Measurements from ENCODE around the gene UTP20.

Gene UTP20

GRCh38 chr12:101305794-101306193 is 25.9 kb downstream of the UTP20 start:
- FAIRE-seq (no peak), DNase-seq (ENCODE audit: insufficient read length, low spot score) (no peak)

GRCh38 chr12:101322480-101322879 is 42.6 kb downstream of the UTP20 start:
- FAIRE-seq = no peak
- no peak for TF ChIP-seq TAF1 (IDR thresholded peaks at IDR 0.05; ENCODE audit: low read depth, low read length)
- no peak for TF ChIP-seq POU2F2 (IDR thresholded peaks at IDR 0.05; ENCODE audit: low read depth, low read length)
- no peak for DNase-seq (ENCODE audit: insufficient read length, low spot score)

More at GRCh38 chr12:101305794-101306193, 25.9 kb downstream of the UTP20 start:
- TF ChIP-seq POLR2AphosphoS5 (IDR thresholded peaks at IDR 0.05; ENCODE audit: low read depth, low read length) (no peak), SPI1 (IDR thresholded peaks at IDR 0.05; ENCODE audit: low read depth, low read length) (no peak), PAX5 (IDR thresholded peaks at IDR 0.05; ENCODE audit: insufficient read depth, low read length, severe bottlenecking) (no peak), POLR2A (IDR thresholded peaks at IDR 0.05; ENCODE audit: low read depth, low read length) (no peak)

- DNase-seq (ENCODE audit: insufficient read length, low spot score) (no peak), FAIRE-seq (no peak)
- TF ChIP-seq TAF1 (IDR thresholded peaks at IDR 0.05; ENCODE audit: low read depth, low read length) (no peak), POU2F2 (IDR thresholded peaks at IDR 0.05; ENCODE audit: low read depth, low read length) (no peak), POLR2AphosphoS5 (IDR thresholded peaks at IDR 0.05; ENCODE audit: low read depth, low read length) (no peak), SPI1 (IDR thresholded peaks at IDR 0.05; ENCODE audit: low read depth, low read length) (no peak), POLR2A (IDR thresholded peaks at IDR 0.05; ENCODE audit: low read depth, low read length) (no peak), PAX5 (IDR thresholded peaks at IDR 0.05; ENCODE audit: insufficient read depth, low read length, severe bottlenecking) (no peak)
These were observed 43.4 kb downstream of the UTP20 start for GRCh38 chr12:101323255-101323654.

GRCh38 chr12:101325590-101325989 is 45.7 kb downstream of the UTP20 start:
- FAIRE-seq (no peak), DNase-seq (ENCODE audit: insufficient read length, low spot score) (no peak)
- TF ChIP-seq SPI1 (IDR thresholded peaks at IDR 0.05; ENCODE audit: low read depth, low read length) (no peak), POLR2A (IDR thresholded peaks at IDR 0.05; ENCODE audit: low read depth, low read length) (no peak), PAX5 (IDR thresholded peaks at IDR 0.05; ENCODE audit: insufficient read depth, low read length, severe bottlenecking) (no peak), POLR2AphosphoS5 (IDR thresholded peaks at IDR 0.05; ENCODE audit: low read depth, low read length) (no peak), TAF1 (IDR thresholded peaks at IDR 0.05; ENCODE audit: low read depth, low read length) (no peak), POU2F2 (IDR thresholded peaks at IDR 0.05; ENCODE audit: low read depth, low read length) (no peak)

- FAIRE-seq (no peak), DNase-seq (ENCODE audit: insufficient read length, low spot score) (no peak)
- TF ChIP-seq TAF1 (IDR thresholded peaks at IDR 0.05; ENCODE audit: low read depth, low read length) = no peak
- TF ChIP-seq POLR2AphosphoS5 (IDR thresholded peaks at IDR 0.05; ENCODE audit: low read depth, low read length) = no peak
- TF ChIP-seq POLR2A (IDR thresholded peaks at IDR 0.05; ENCODE audit: low read depth, low read length) = no peak
- TF ChIP-seq POU2F2 (IDR thresholded peaks at IDR 0.05; ENCODE audit: low read depth, low read length) = no peak
- TF ChIP-seq PAX5 (IDR thresholded peaks at IDR 0.05; ENCODE audit: insufficient read depth, low read length, severe bottlenecking) = no peak
- TF ChIP-seq SPI1 (IDR thresholded peaks at IDR 0.05; ENCODE audit: low read depth, low read length) = no peak
These were observed 47.1 kb downstream of the UTP20 start for GRCh38 chr12:101327051-101327450.

- DNase-seq (ENCODE audit: insufficient read length, low spot score) (no peak), FAIRE-seq (no peak)
- TF ChIP-seq POLR2AphosphoS5 (IDR thresholded peaks at IDR 0.05; ENCODE audit: low read depth, low read length) (no peak), SPI1 (IDR thresholded peaks at IDR 0.05; ENCODE audit: low read depth, low read length) (no peak), POLR2A (IDR thresholded peaks at IDR 0.05; ENCODE audit: low read depth, low read length) (no peak), PAX5 (IDR thresholded peaks at IDR 0.05; ENCODE audit: insufficient read depth, low read length, severe bottlenecking) (no peak), POU2F2 (IDR thresholded peaks at IDR 0.05; ENCODE audit: low read depth, low read length) (no peak), TAF1 (IDR thresholded peaks at IDR 0.05; ENCODE audit: low read depth, low read length) (no peak)
These were observed 47.6 kb downstream of the UTP20 start for GRCh38 chr12:101327546-101327945.

GRCh38 chr12:101328917-101329316 is 49.0 kb downstream of the UTP20 start:
- no peak for TF ChIP-seq TAF1 (IDR thresholded peaks at IDR 0.05; ENCODE audit: low read depth, low read length)
- no peak for TF ChIP-seq POLR2A (IDR thresholded peaks at IDR 0.05; ENCODE audit: low read depth, low read length)
- TF ChIP-seq POLR2AphosphoS5 (IDR thresholded peaks at IDR 0.05; ENCODE audit: low read depth, low read length) = no peak
- no peak for TF ChIP-seq POU2F2 (IDR thresholded peaks at IDR 0.05; ENCODE audit: low read depth, low read length)
- TF ChIP-seq SPI1 (IDR thresholded peaks at IDR 0.05; ENCODE audit: low read depth, low read length) = no peak
- FAIRE-seq = no peak
- no peak for DNase-seq (ENCODE audit: insufficient read length, low spot score)

- FAIRE-seq = no peak
- no peak for DNase-seq (ENCODE audit: insufficient read length, low spot score)
- no peak for TF ChIP-seq POU2F2 (IDR thresholded peaks at IDR 0.05; ENCODE audit: low read depth, low read length)
- TF ChIP-seq POLR2A (IDR thresholded peaks at IDR 0.05; ENCODE audit: low read depth, low read length) = no peak
- TF ChIP-seq SPI1 (IDR thresholded peaks at IDR 0.05; ENCODE audit: low read depth, low read length) = no peak
- no peak for TF ChIP-seq POLR2AphosphoS5 (IDR thresholded peaks at IDR 0.05; ENCODE audit: low read depth, low read length)
These were observed 50.7 kb downstream of the UTP20 start for GRCh38 chr12:101330631-101331030.

GRCh38 chr12:101336437-101336836 is 56.5 kb downstream of the UTP20 start:
- no peak for TF ChIP-seq TAF1 (IDR thresholded peaks at IDR 0.05; ENCODE audit: low read depth, low read length)
- no peak for TF ChIP-seq POU2F2 (IDR thresholded peaks at IDR 0.05; ENCODE audit: low read depth, low read length)
- no peak for TF ChIP-seq POLR2AphosphoS5 (IDR thresholded peaks at IDR 0.05; ENCODE audit: low read depth, low read length)
- no peak for TF ChIP-seq POLR2A (IDR thresholded peaks at IDR 0.05; ENCODE audit: low read depth, low read length)
- TF ChIP-seq PAX5 (IDR thresholded peaks at IDR 0.05; ENCODE audit: insufficient read depth, low read length, severe bottlenecking) = no peak
- no peak for TF ChIP-seq SPI1 (IDR thresholded peaks at IDR 0.05; ENCODE audit: low read depth, low read length)
- FAIRE-seq (no peak), DNase-seq (ENCODE audit: insufficient read length, low spot score) (no peak)

GRCh38 chr12:101338087-101338486 is 58.2 kb downstream of the UTP20 start:
- FAIRE-seq (no peak), DNase-seq (ENCODE audit: insufficient read length, low spot score) (no peak)
- TF ChIP-seq POLR2AphosphoS5 (IDR thresholded peaks at IDR 0.05; ENCODE audit: low read depth, low read length) (no peak), PAX5 (IDR thresholded peaks at IDR 0.05; ENCODE audit: insufficient read depth, low read length, severe bottlenecking) (no peak), TAF1 (IDR thresholded peaks at IDR 0.05; ENCODE audit: low read depth, low read length) (no peak), POU2F2 (IDR thresholded peaks at IDR 0.05; ENCODE audit: low read depth, low read length) (no peak), POLR2A (IDR thresholded peaks at IDR 0.05; ENCODE audit: low read depth, low read length) (no peak), SPI1 (IDR thresholded peaks at IDR 0.05; ENCODE audit: low read depth, low read length) (no peak)
